Measurements from ENCODE around the gene GPR143.

GPR143 gene

GRCh38 chrX:9785944-9786797 lies 20.5 kb upstream of the GPR143 start, which contains the start of gene SHROOM2:
Gene SHROOM2, plus strand, starts transcription at chrX:9786429. Its CDS starts 117 bp downstream, at chrX:9786546.
- CTCF ChIA-PET, result interaction anchor here (0.6 kb wide), 1 partner anchor 551 kb away, joined by 3 read pairs; no protein-coding TSS in a partner anchor
- no peak for TF ChIP-seq CTCF (conservative IDR thresholded peaks at IDR 0.05; ENCODE audit: low read depth)
- DNase-seq (ENCODE audit: low spot score), result no peak
- POLR2A ChIA-PET (ENCODE audit: low non-redundant PET), result no interaction called here
- H3K27ac ChIP-seq, result no peak within 1 kb of the TSS

- H3K27ac ChIP-seq, result no peak overlapping the region
- ChIA-PET CTCF (interaction anchor here (0.6 kb wide), 1 partner anchor 551 kb away, joined by 3 read pairs; no protein-coding TSS in a partner anchor), POLR2A (ENCODE audit: low non-redundant PET) (no interaction called here)
- no peak for DNase-seq (ENCODE audit: low spot score)
- TF ChIP-seq CTCF (conservative IDR thresholded peaks at IDR 0.05; ENCODE audit: low read depth), result no peak
Observed at GRCh38 chrX:9785254-9785943, 19.8 kb upstream of the GPR143 start.

- ChIA-PET POLR2A (ENCODE audit: low non-redundant PET) (no interaction called here), CTCF (no interaction called here)
- TF ChIP-seq CTCF (conservative IDR thresholded peaks at IDR 0.05; ENCODE audit: low read depth), result no peak
- DNase-seq (ENCODE audit: low spot score), result no peak
- H3K27ac ChIP-seq, result no peak overlapping the region
Observed at GRCh38 chrX:9784332-9784731, 18.7 kb upstream of the GPR143 start.

- ChIA-PET CTCF (no interaction called here), POLR2A (ENCODE audit: low non-redundant PET) (interaction anchor here (0.5 kb wide), 1 partner anchor 15 kb away, joined by 3 read pairs; no protein-coding TSS in a partner anchor)
- no peak for TF ChIP-seq CTCF (conservative IDR thresholded peaks at IDR 0.05; ENCODE audit: low read depth)
- no peak for DNase-seq (ENCODE audit: low spot score)
- H3K27ac ChIP-seq, result no peak overlapping the region
Observed at GRCh38 chrX:9781941-9782340, 16.3 kb upstream of the GPR143 start.

GRCh38 chrX:9775930-9776329 lies 10.3 kb upstream of the GPR143 start:
- TF ChIP-seq CTCF (conservative IDR thresholded peaks at IDR 0.05; ENCODE audit: low read depth), result no peak
- POLR2A ChIA-PET (ENCODE audit: low non-redundant PET), result no interaction called here
- DNase-seq (ENCODE audit: low spot score), result no peak
- H3K27ac ChIP-seq, result no peak overlapping the region
- CTCF ChIA-PET, result no interaction called here

- DNase-seq (ENCODE audit: low spot score), result no peak
- no peak for TF ChIP-seq CTCF (conservative IDR thresholded peaks at IDR 0.05; ENCODE audit: low read depth)
- CTCF ChIA-PET, result no interaction called here
- POLR2A ChIA-PET (ENCODE audit: low non-redundant PET), result interaction anchor here (0.7 kb wide), 1 partner anchor 943 kb away, joined by 3 read pairs; no protein-coding TSS in a partner anchor
- H3K27ac ChIP-seq, result no peak overlapping the region
Observed at GRCh38 chrX:9772943-9773342, 7.3 kb upstream of the GPR143 start.
